HAP-1 (cell line): ENCODE measurements around the gene MYL12A.
"Not testable (repeated sequence)": the region's sequence is repeated elsewhere in the genome, so short reads cannot be mapped to it uniquely, and the experiment has no call there.

ENCODE experiments used
- DNase-seq, 2 experiments: peaks; one replicate each; pipeline ENCODE4 v3.0.0-alpha.2; 2016 to 2020; ENCODE audit warnings: low spot score in 2 of 2
- H3K27me3 ChIP-seq: fragments of 250-450 bp; sonication (Bioruptor Pico); 2 replicates; pipeline ENCODE4 v1.5.1; 2020; ENCODE audit warnings: low read depth, mild to moderate bottlenecking, moderate library complexity
- H3K36me3 ChIP-seq: fragments of 250-450 bp; sonication (Bioruptor Pico); replicated peaks from 2 replicates; pipeline ENCODE4 v1.5.1; 2020; ENCODE audit warnings: mild to moderate bottlenecking
- H3K4me1 ChIP-seq: fragments of 250-450 bp; sonication (Bioruptor Pico); 2 replicates; pipeline ENCODE4 v1.5.1; 2020; ENCODE audit warnings: mild to moderate bottlenecking
- H3K4me3 ChIP-seq: fragments of 250-450 bp; sonication (Bioruptor Pico); 2 replicates; pipeline ENCODE4 v1.5.1; 2020; ENCODE audit warnings: mild to moderate bottlenecking, moderate library complexity
- H3K9me3 ChIP-seq: fragments of 250-450 bp; sonication (Bioruptor Pico); 2 replicates; pipeline ENCODE4 v1.5.1; 2020; ENCODE audit warnings: mild to moderate bottlenecking, moderate library complexity
- in situ Hi-C: fragments of 300-500 bp; cut with MboI; formaldehyde crosslinking; loops from 3 replicates; pipeline ENCODE4 v1.14.3; 2020; ENCODE audit warnings: low sequenced_read_pairs, inconsistent platforms, mixed read lengths

Gene MYL12A

GRCh38 chr18:3268306-3268705 lies 20.7 kb downstream of the MYL12A start:
- Histone ChIP-seq H3K9me3 (no peaks in the 10 kb centered on the region), H3K4me3 (no peak overlapping the region), H3K36me3 (peaks cover 5% of the 10 kb centered on the region), H3K27me3 (no peaks in the 10 kb centered on the region), H3K4me1 (peaks cover 13% of the 10 kb centered on the region)
- no peak for DNase-seq
- in situ Hi-C loops: no loop called here

GRCh38 chr18:3269241-3269913 lies 21.8 kb downstream of the MYL12A start:
- Histone ChIP-seq H3K9me3 (no peaks in the 10 kb centered on the region), H3K27me3 (no peaks in the 10 kb centered on the region), H3K36me3 (peaks cover 14% of the 10 kb centered on the region), H3K4me3 (no peak overlapping the region), H3K4me1 (peaks cover 13% of the 10 kb centered on the region)
- in situ Hi-C loops: no loop called here
- DNase-seq: no peak

- no peaks in the 10 kb centered on the region for H3K27me3 ChIP-seq
- H3K4me3 ChIP-seq: no peak overlapping the region
- peaks cover 13% of the 10 kb centered on the region for H3K4me1 ChIP-seq
- in situ Hi-C loops: no loop called here
- DNase-seq: no peak
- H3K9me3 ChIP-seq: no peaks in the 10 kb centered on the region
- peaks cover 19% of the 10 kb centered on the region for H3K36me3 ChIP-seq
Observed at GRCh38 chr18:3269914-3270299, 22.3 kb downstream of the MYL12A start.

GRCh38 chr18:3273042-3273441 lies 25.4 kb downstream of the MYL12A start:
- Histone ChIP-seq H3K36me3 (peaks cover 44% of the 10 kb centered on the region), H3K9me3 (no peaks in the 10 kb centered on the region), H3K4me1 (peaks cover 6% of the 10 kb centered on the region), H3K27me3 (no peaks in the 10 kb centered on the region), H3K4me3 (no peak overlapping the region)
- in situ Hi-C loops: no loop called here
- no peak for DNase-seq

- not testable (repeated sequence) for H3K9me3 ChIP-seq, H3K4me3 ChIP-seq, H3K27me3 ChIP-seq, DNase-seq
- in situ Hi-C loops: loop anchor here (25.0 kb wide), 1 partner anchor 710 kb away; no protein-coding TSS in a partner anchor
- Histone ChIP-seq H3K36me3 (peaks cover 48% of the 10 kb centered on the region), H3K4me1 (peaks cover 15% of the 10 kb centered on the region)
Observed at GRCh38 chr18:3277643-3278213, 30.1 kb downstream of the MYL12A start.

GRCh38 chr18:3279201-3280185 lies 31.9 kb downstream of the MYL12A start:
- no peaks in the 10 kb centered on the region for H3K27me3 ChIP-seq
- in situ Hi-C loops: loop anchor here (5.0 to 25.0 kb wide), 5 partner anchors 175 to 708 kb away; partner anchors contain the start of gene TGIF1
- H3K36me3 ChIP-seq: peaks cover 34% of the 10 kb centered on the region
- DNase-seq: peak in 1 of 2 experiments; percentile 64
- H3K9me3 ChIP-seq: no peaks in the 10 kb centered on the region
- H3K4me3 ChIP-seq: no peak overlapping the region
- H3K4me1 ChIP-seq: peaks cover 15% of the 10 kb centered on the region

- Histone ChIP-seq H3K4me3 (no peak overlapping the region), H3K4me1 (peaks cover 15% of the 10 kb centered on the region), H3K9me3 (no peaks in the 10 kb centered on the region), H3K27me3 (no peaks in the 10 kb centered on the region), H3K36me3 (peaks cover 15% of the 10 kb centered on the region)
- DNase-seq: peak in 1 of 2 experiments; percentile 81
- in situ Hi-C loops: loop anchor here (5.0 to 25.0 kb wide), 5 partner anchors 173 to 706 kb away; partner anchors contain the start of gene TGIF1
Observed at GRCh38 chr18:3281456-3282400, 34.1 kb downstream of the MYL12A start.

GRCh38 chr18:3283253-3283863 lies 35.8 kb downstream of the MYL12A start:
- Histone ChIP-seq H3K36me3 (peaks cover under 1% of the 10 kb centered on the region), H3K4me1 (peaks cover 10% of the 10 kb centered on the region), H3K27me3 (no peaks in the 10 kb centered on the region), H3K9me3 (no peaks in the 10 kb centered on the region), H3K4me3 (no peak overlapping the region)
- in situ Hi-C loops: loop anchor here (5.0 to 25.0 kb wide), 5 partner anchors 171 to 704 kb away; partner anchors contain the start of gene TGIF1
- no peak for DNase-seq

GRCh38 chr18:3283908-3284307 lies 36.3 kb downstream of the MYL12A start:
- no peak for DNase-seq
- H3K27me3 ChIP-seq: no peaks in the 10 kb centered on the region
- peaks cover 4% of the 10 kb centered on the region; the same call in 1 of the 2 replicates for H3K4me1 ChIP-seq
- H3K9me3 ChIP-seq: no peaks in the 10 kb centered on the region
- H3K36me3 ChIP-seq: no peaks in the 10 kb centered on the region
- no peak overlapping the region for H3K4me3 ChIP-seq
- in situ Hi-C loops: loop anchor here (5.0 to 25.0 kb wide), 5 partner anchors 171 to 703 kb away; partner anchors contain the start of gene TGIF1

- Histone ChIP-seq H3K9me3 (no peaks in the 10 kb centered on the region), H3K4me3 (no peak overlapping the region), H3K27me3 (no peaks in the 10 kb centered on the region), H3K4me1 (no peaks in the 10 kb centered on the region), H3K36me3 (no peaks in the 10 kb centered on the region)
- in situ Hi-C loops: loop anchor here (5.0 to 25.0 kb wide), 5 partner anchors 170 to 703 kb away; partner anchors contain the start of gene TGIF1
- no peak for DNase-seq
Observed at GRCh38 chr18:3284501-3284900, 36.9 kb downstream of the MYL12A start.

GRCh38 chr18:3286159-3286558 lies 38.6 kb downstream of the MYL12A start:
- in situ Hi-C loops: loop anchor here (10.0 to 25.0 kb wide), 3 partner anchors 169 to 701 kb away; partner anchors contain the start of gene TGIF1
- H3K9me3 ChIP-seq: no peaks in the 10 kb centered on the region
- no peak for DNase-seq
- no peaks in the 10 kb centered on the region for H3K4me1 ChIP-seq
- no peaks in the 10 kb centered on the region for H3K27me3 ChIP-seq
- H3K4me3 ChIP-seq: no peak overlapping the region
- no peaks in the 10 kb centered on the region for H3K36me3 ChIP-seq

- in situ Hi-C loops: loop anchor here (25.0 kb wide), 1 partner anchor 694 kb away; no protein-coding TSS in a partner anchor
- Histone ChIP-seq H3K4me3 (no peak overlapping the region), H3K9me3 (no peaks in the 10 kb centered on the region), H3K27me3 (no peaks in the 10 kb centered on the region), H3K36me3 (no peaks in the 10 kb centered on the region), H3K4me1 (peaks cover 2% of the 10 kb centered on the region)
- no peak for DNase-seq
Observed at GRCh38 chr18:3293196-3293951, 45.8 kb downstream of the MYL12A start.
